PC-9 (cell line): ENCODE data around the gene CLASRP. TPM values are rescaled to one million over a fixed set of nuclear protein-coding genes. Genes with fewer than 3 reads are reported as not detected.

Source experiments
- BruUV-seq: library from RNA; stranded (reverse); fragments of 400-500 nt; replicated peaks from 2 replicates; lab custom pipeline; 2021; lab: Mats Ljungman, UMichigan
- CTCF ChIA-PET: fragments of 300-600 bp; sonication (Branson Sonifier 250); formaldehyde crosslinking; loops from one replicate; lab custom pipeline; 2022; ENCODE audit warnings: antibody characterized with exemption; lab: Charles Lee
- POLR2A ChIA-PET: fragments of 300-600 bp; sonication (Branson Sonifier 250); formaldehyde crosslinking; loops from one replicate; lab custom pipeline; 2022; ENCODE audit warnings: antibody characterized with exemption; ENCODE audit not compliant: unreplicated experiment; lab: Charles Lee
- DNase-seq, 2 experiments: peaks; one replicate each; pipeline versions ENCODE4 v3.0.0 to v3.0.0-alpha.2; 2015 to 2022; ENCODE audit warnings: mixed read lengths in 1 of 2
- H2AFZ ChIP-seq: fragments of 200-600 bp; sonication (generic); 2 replicates; pipeline ENCODE4 v1.8.1; 2017; ENCODE audit warnings: antibody characterized with exemption
- H3F3A ChIP-seq: fragments of 200-600 bp; sonication (generic); 2 replicates; pipeline ENCODE4 v1.8.1; 2017; ENCODE audit warnings: antibody characterized with exemption, mild to moderate bottlenecking, low read depth; ENCODE audit not compliant: insufficient read depth
- H3K27ac ChIP-seq: fragments of 200-600 bp; sonication (generic); 2 replicates; pipeline ENCODE4 v1.6.1; 2016; ENCODE audit warnings: mixed run types
- H3K27me3 ChIP-seq: fragments of 200-600 bp; sonication (generic); 2 replicates; pipeline ENCODE4 v1.6.1; 2016; ENCODE audit warnings: low read depth, mixed run types; ENCODE audit not compliant: insufficient read depth
- H3K36me3 ChIP-seq: fragments of 200-600 bp; sonication (generic); 2 replicates; pipeline ENCODE4 v1.6.1; 2016; ENCODE audit warnings: low read depth, mixed run types
- H3K4me1 ChIP-seq: fragments of 200-600 bp; sonication (generic); replicated peaks from 2 replicates; pipeline ENCODE4 v1.6.1; 2016; ENCODE audit warnings: mixed run types; ENCODE audit not compliant: insufficient read depth
- H3K4me2 ChIP-seq: fragments of 200-600 bp; sonication (generic); 2 replicates; pipeline ENCODE4 v1.6.1; 2017; ENCODE audit warnings: mixed run types
- H3K4me3 ChIP-seq: fragments of 200-600 bp; sonication (generic); 2 replicates; pipeline ENCODE4 v1.6.1; 2016; ENCODE audit warnings: mixed run types
- H3K79me2 ChIP-seq: fragments of 200-600 bp; sonication (generic); 2 replicates; pipeline ENCODE4 v1.6.1; 2017; ENCODE audit warnings: low read depth, mixed run types
- H3K9me2 ChIP-seq: fragments of 200-600 bp; sonication (generic); 2 replicates; pipeline ENCODE4 v1.8.1; 2017; ENCODE audit warnings: mild to moderate bottlenecking; ENCODE audit not compliant: insufficient read depth
- H3K9me3 ChIP-seq: fragments of 200-600 bp; sonication (generic); 2 replicates; pipeline ENCODE4 v1.8.1; 2016; ENCODE audit warnings: low read depth; ENCODE audit not compliant: insufficient read depth
- H4K20me1 ChIP-seq: fragments of 200-600 bp; sonication (generic); 2 replicates; pipeline ENCODE4 v1.8.1; 2017; ENCODE audit not compliant: insufficient read depth
- CTCF ChIP-seq: fragments of 200-600 bp; sonication (generic); conservative IDR thresholded peaks from 2 replicates; pipeline ENCODE4 v1.6.1; 2017; ENCODE audit warnings: mixed run types, antibody characterized with exemption, mild to moderate bottlenecking, moderate library complexity
- EZH2 ChIP-seq: fragments of 200-600 bp; sonication (generic); IDR thresholded peaks from 2 replicates; pipeline ENCODE4 v1.8.0; 2017; ENCODE audit warnings: antibody characterized with exemption, low read depth
- intact Hi-C: fragments of 100-400 bp; cut with micrococcal nuclease; formaldehyde crosslinking; loops from one replicate; pipeline ENCODE4 v1.10.0; 2022; ENCODE audit not compliant: unreplicated experiment
- total RNA-seq: library from RNA; stranded (reverse); gene quantifications from 2 replicates; pipeline ENCODE4 v1.2.3, GENCODE V29; 2021

CLASRP gene
- total RNA-seq, 1 experiment from 2014 or later = 76.8 TPM

DNA sequence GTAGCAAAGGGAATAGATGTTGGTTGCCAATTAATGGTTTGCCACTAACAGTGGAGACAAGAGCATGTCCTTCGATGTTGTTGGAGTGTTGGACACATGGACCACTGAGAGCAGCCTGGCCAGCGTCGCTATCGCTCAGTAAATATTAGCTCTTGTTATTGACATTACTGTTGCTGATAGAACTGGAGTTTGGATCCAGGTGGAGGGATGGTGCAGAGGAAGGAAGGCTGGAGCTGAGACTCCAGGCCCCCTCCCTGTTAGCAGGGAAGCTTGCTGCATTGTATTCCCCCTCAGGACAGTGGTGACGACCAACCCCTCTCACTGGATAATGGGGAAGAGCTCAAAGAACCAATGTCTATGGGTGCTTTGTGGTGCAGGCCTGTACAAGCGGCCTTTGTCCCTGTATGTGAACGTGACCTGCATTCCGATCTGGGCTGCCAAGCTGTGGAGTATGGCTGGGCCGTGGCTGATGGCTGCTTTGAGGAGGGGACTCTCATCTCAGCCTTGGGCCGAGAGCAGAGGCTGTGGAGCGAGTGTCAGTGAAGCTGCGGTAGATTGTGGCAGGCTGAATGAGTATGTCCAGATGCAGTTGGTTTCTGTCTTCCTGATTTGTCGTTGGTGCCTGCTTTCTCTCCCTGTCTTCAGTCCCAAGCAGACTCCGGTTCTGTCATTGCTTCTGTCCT lies 7.0 kb downstream of the CLASRP start:
- TF ChIP-seq EZH2 = no peak
- no peak for TF ChIP-seq CTCF
- Histone ChIP-seq H3K4me2 (no peak overlapping the region), H3K4me3 (no peak overlapping the region), H3F3A (peaks cover 19% of the 10 kb centered on the region; the same call in 1 of the 2 replicates), H3K79me2 (peaks cover 95% of the 10 kb centered on the region), H3K9me2 (no peaks in the 10 kb centered on the region), H3K27me3 (no peaks in the 10 kb centered on the region), H3K9me3 (no peaks in the 10 kb centered on the region), H3K36me3 (peaks cover 51% of the 10 kb centered on the region), H2AFZ (no peak overlapping the region), H3K27ac (no peak overlapping the region), H4K20me1 (peaks cover 96% of the 10 kb centered on the region), H3K4me1 (no peaks in the 10 kb centered on the region)
- no TSS peak for BruUV-seq
- POLR2A ChIA-PET = interaction anchor here (0.5 to 0.7 kb wide), 2 partner anchors 45 to 237 kb away, joined by 4 read pairs; partner anchors contain the start of gene BCAM
- intact Hi-C loops = no loop called here
- CTCF ChIA-PET = interaction anchor here (0.6 kb wide), 1 partner anchor 14 kb away, joined by 3 read pairs; no protein-coding TSS in a partner anchor
- no peak for DNase-seq

DNA sequence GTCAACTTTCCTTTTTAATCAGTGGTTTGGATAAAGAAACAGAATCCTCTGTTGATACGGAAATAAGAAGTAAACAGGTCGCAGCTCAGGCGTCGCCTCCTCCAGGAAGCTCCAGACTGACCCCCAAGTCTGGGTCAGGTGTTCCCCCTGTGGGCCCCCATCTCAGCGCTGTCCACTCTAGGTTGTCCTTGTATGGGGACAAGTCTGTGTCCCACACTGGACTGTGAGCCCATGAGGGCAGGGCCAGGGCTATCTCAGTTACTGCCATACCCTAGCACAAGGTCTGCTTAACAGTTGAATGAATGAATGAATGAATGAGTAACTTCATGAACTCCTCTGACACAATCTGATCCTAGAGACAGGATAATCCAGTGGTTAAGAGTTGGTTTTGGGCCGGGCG lies 7.5 kb downstream of the CLASRP start:
- no peaks in the 10 kb centered on the region for H3K27me3 ChIP-seq
- DNase-seq = no peak
- H2AFZ ChIP-seq = no peak overlapping the region
- H3K4me1 ChIP-seq = no peaks in the 10 kb centered on the region
- no peaks in the 10 kb centered on the region for H3K9me3 ChIP-seq
- BruUV-seq = no TSS peak
- H3F3A ChIP-seq = peaks cover 24% of the 10 kb centered on the region; the same call in 1 of the 2 replicates
- peaks cover 51% of the 10 kb centered on the region for H3K36me3 ChIP-seq
- intact Hi-C loops = no loop called here
- H4K20me1 ChIP-seq = peaks cover 96% of the 10 kb centered on the region
- H3K79me2 ChIP-seq = peaks cover 93% of the 10 kb centered on the region
- ChIA-PET CTCF (interaction anchor here (0.6 kb wide), 1 partner anchor 13 kb away, joined by 3 read pairs; no protein-coding TSS in a partner anchor), POLR2A (interaction anchor here (0.5 kb wide), 1 partner anchor 46 kb away, joined by 4 read pairs; no protein-coding TSS in a partner anchor)
- no peak overlapping the region for H3K27ac ChIP-seq
- no peak for TF ChIP-seq CTCF
- TF ChIP-seq EZH2 = no peak
- no peak overlapping the region for H3K4me3 ChIP-seq
- no peak overlapping the region for H3K4me2 ChIP-seq
- no peaks in the 10 kb centered on the region for H3K9me2 ChIP-seq

DNA sequence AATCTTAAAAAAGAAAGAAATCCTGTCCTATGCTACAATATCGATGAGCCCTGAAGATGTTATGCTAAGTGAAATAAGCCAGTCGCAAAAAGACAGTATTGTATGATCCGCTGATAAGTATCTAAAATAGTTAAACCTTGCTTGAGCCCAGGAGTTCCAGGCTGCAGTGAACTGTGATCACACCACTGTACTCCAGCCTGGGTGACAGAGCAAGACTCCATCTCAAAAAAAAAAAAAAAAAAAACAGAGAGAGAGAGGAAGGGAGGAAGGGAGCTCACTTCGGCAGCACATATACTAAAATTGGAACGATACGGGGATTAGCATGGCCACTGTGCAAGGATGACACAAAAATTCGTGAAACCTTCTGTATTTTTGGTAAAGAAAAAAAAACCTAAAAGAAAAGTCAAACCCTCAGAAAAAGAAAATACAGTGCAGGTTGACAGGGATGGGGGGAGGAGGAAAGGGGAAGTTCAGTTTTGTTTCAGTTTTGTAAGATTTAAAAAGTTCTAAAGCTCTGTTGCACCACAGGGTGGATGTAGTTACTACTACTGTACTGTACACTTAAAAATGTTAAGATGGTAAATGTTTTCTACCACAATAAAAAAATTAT lies 8.4 kb downstream of the CLASRP start:
- intact Hi-C loops = no loop called here
- POLR2A ChIA-PET = interaction anchor here (0.6 kb wide), 2 partner anchors 32 to 432 kb away, joined by 7 to 9 read pairs; no protein-coding TSS in a partner anchor
- TF ChIP-seq CTCF (no peak), EZH2 (no peak)
- Histone ChIP-seq H3F3A (peaks cover 24% of the 10 kb centered on the region; the same call in 1 of the 2 replicates), H3K27me3 (no peaks in the 10 kb centered on the region), H3K9me3 (no peaks in the 10 kb centered on the region), H3K79me2 (peaks cover 84% of the 10 kb centered on the region), H3K9me2 (no peaks in the 10 kb centered on the region), H3K27ac (no peak overlapping the region), H4K20me1 (peaks cover 96% of the 10 kb centered on the region), H3K4me3 (no peak overlapping the region), H3K36me3 (peaks cover 43% of the 10 kb centered on the region; the same call in 1 of the 2 replicates), H3K4me2 (no peak overlapping the region), H2AFZ (no peak overlapping the region), H3K4me1 (no peaks in the 10 kb centered on the region)
- BruUV-seq = no TSS peak
- no peak for DNase-seq
- CTCF ChIA-PET = interaction anchor here (0.6 kb wide), 1 partner anchor 484 kb away, joined by 3 read pairs; no protein-coding TSS in a partner anchor
